Measurements from ENCODE around the gene DGKZ. TPM values are rescaled to one million over a fixed set of nuclear protein-coding genes. Genes with fewer than 3 reads are reported as not detected.

The DGKZ gene
- total RNA-seq, 1 donor from 2014 or later: 12.5 TPM

DNA sequence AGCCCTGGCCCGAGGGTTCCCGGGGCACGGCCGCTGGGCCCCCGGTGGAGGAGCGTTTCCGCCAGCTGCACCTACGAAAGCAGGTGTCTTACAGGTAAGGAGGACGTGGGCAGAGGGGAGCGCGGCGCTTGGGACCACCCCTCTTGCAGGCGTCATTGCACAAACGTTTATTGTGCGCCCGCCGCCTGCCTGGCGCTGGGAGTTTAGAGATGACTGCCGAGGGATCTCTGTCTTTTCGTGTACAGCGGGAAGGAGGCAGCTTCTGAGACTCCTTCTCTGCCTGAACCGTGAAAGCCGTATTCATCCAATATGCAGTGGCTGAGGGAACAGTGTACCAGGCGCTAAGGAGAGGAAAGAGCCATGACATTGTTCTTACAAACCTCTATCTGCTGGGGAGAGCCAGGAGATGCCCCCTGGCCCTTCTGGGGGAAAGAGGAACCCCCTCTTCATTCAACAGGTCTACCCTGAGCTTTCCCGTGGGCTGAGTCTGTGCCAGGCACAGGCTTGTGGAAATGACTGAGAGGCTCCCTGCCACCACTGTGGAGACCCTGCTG is 13.8 kb upstream of the DGKZ start:
- H3K4me2 ChIP-seq: peak overlapping the region; percentile 100
- H3K9ac ChIP-seq: no peak overlapping the region
- H3K36me3 ChIP-seq: no peaks in the 10 kb centered on the region
- H3K4me3 ChIP-seq: peak overlapping the region; percentile 83
- Mint-ChIP-seq H3K4me3 (peak overlapping the region; percentile 84), H3K27ac (no peak overlapping the region), H3K36me3 (no peaks in the 10 kb centered on the region), H3K9me3 (no peaks in the 10 kb centered on the region), H3K4me1 (peaks cover 68% of the 10 kb centered on the region), H3K27me3 (ENCODE audit: insufficient read depth, low read depth) (peaks cover 27% of the 10 kb centered on the region)
- H3K79me2 ChIP-seq (ENCODE audit: low read depth): no peaks in the 10 kb centered on the region
- H4K20me1 ChIP-seq (ENCODE audit: low read depth): no peaks in the 10 kb centered on the region
- peak; percentile 57 for DNase-seq (ENCODE audit: low spot score)
- H3K9me3 ChIP-seq (ENCODE audit: low read depth): no peaks in the 10 kb centered on the region
- H2AFZ ChIP-seq (replicated peaks): peak overlapping the region; percentile 97
- H3K27me3 ChIP-seq: peaks cover 39% of the 10 kb centered on the region
- no peak overlapping the region for H3K27ac ChIP-seq
- TF ChIP-seq EZH2 (IDR thresholded peaks at IDR 0.05) (no peak), EZH2phosphoT487 (IDR thresholded peaks at IDR 0.05) (no peak)
- peaks cover 68% of the 10 kb centered on the region for H3F3A ChIP-seq (ENCODE audit: low read depth)
- H3K4me1 ChIP-seq: peaks cover 54% of the 10 kb centered on the region

DNA sequence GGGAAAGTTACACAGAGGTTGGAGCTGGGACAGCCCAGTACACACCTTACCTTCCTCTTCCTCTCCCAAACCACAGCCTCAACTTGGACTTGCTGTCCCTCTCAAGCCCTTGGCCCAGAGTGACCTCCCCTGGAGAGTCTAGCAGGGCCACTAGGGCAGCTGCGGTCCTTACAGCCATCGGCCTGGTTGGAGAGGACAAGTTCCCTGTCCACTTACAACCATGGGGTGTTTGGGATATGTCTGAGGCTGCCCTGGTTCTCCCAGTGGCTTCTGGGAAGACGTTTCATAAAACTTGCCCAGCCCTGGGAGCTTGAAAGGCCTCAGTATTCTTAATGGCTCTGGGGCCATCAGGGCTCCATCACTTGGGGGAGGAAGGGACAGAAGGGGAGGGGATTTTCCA is 13.1 kb upstream of the DGKZ start:
- H3K27ac ChIP-seq: no peak overlapping the region
- no peak overlapping the region for H3K9ac ChIP-seq
- H2AFZ ChIP-seq (replicated peaks): no peak overlapping the region
- H3K36me3 ChIP-seq: no peaks in the 10 kb centered on the region
- no peaks in the 10 kb centered on the region for H4K20me1 ChIP-seq (ENCODE audit: low read depth)
- no peaks in the 10 kb centered on the region for H3K9me3 ChIP-seq (ENCODE audit: low read depth)
- no peak for DNase-seq (ENCODE audit: low spot score)
- peaks cover 74% of the 10 kb centered on the region for H3F3A ChIP-seq (ENCODE audit: low read depth)
- no peak for TF ChIP-seq EZH2phosphoT487 (IDR thresholded peaks at IDR 0.05)
- TF ChIP-seq EZH2 (IDR thresholded peaks at IDR 0.05): no peak
- TF ChIP-seq, protein P1, sequence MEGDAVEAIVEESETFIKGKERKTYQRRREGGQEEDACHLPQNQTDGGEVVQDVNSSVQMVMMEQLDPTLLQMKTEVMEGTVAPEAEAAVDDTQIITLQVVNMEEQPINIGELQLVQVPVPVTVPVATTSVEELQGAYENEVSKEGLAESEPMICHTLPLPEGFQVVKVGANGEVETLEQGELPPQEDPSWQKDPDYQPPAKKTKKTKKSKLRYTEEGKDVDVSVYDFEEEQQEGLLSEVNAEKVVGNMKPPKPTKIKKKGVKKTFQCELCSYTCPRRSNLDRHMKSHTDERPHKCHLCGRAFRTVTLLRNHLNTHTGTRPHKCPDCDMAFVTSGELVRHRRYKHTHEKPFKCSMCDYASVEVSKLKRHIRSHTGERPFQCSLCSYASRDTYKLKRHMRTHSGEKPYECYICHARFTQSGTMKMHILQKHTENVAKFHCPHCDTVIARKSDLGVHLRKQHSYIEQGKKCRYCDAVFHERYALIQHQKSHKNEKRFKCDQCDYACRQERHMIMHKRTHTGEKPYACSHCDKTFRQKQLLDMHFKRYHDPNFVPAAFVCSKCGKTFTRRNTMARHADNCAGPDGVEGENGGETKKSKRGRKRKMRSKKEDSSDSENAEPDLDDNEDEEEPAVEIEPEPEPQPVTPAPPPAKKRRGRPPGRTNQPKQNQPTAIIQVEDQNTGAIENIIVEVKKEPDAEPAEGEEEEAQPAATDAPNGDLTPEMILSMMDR (IDR thresholded peaks at IDR 0.05): no peak
- H3K4me2 ChIP-seq: no peak overlapping the region
- H3K27ac Mint-ChIP-seq: no peak overlapping the region
- peaks cover 61% of the 10 kb centered on the region for H3K4me1 ChIP-seq
- no peaks in the 10 kb centered on the region for H3K36me3 Mint-ChIP-seq
- H3K27me3 ChIP-seq: peaks cover 39% of the 10 kb centered on the region
- no peaks in the 10 kb centered on the region for H3K9me3 Mint-ChIP-seq
- no peak overlapping the region for H3K4me3 ChIP-seq
- no peaks in the 10 kb centered on the region for H3K79me2 ChIP-seq (ENCODE audit: low read depth)
- H3K4me3 Mint-ChIP-seq: peak overlapping the region; percentile 84
- H3K27me3 Mint-ChIP-seq (ENCODE audit: insufficient read depth, low read depth): peaks cover 30% of the 10 kb centered on the region
- peaks cover 75% of the 10 kb centered on the region for H3K4me1 Mint-ChIP-seq

DNA sequence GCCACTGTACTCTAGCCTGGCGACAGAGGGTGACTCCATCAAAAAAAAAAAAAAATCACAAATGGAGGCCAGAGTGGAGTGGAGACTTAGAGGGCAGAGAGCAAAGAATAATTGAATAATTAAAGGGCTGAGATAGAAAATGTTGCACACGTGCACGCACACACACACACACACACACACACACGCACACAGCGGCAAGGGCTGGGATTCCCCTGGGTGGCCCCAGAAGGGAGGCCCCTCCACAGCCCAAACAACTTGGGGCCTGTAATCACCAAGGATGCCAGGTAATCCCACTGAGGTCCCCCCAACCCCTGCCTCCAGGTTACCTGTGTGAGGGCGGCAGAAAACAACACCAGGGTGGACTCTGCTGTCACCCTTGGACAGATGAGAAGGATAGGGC is 12.0 kb upstream of the DGKZ start:
- H3F3A ChIP-seq (ENCODE audit: low read depth): peaks cover 74% of the 10 kb centered on the region
- H3K4me1 ChIP-seq: peaks cover 61% of the 10 kb centered on the region
- peaks cover 39% of the 10 kb centered on the region for H3K27me3 ChIP-seq
- H3K79me2 ChIP-seq (ENCODE audit: low read depth): no peaks in the 10 kb centered on the region
- H3K36me3 ChIP-seq: no peaks in the 10 kb centered on the region
- H3K4me2 ChIP-seq: peak overlapping the region; percentile 50
- Mint-ChIP-seq H3K4me1 (peaks cover 75% of the 10 kb centered on the region), H3K27ac (no peak overlapping the region), H3K27me3 (ENCODE audit: insufficient read depth, low read depth) (peaks cover 30% of the 10 kb centered on the region), H3K36me3 (no peaks in the 10 kb centered on the region), H3K9me3 (no peaks in the 10 kb centered on the region), H3K4me3 (no peak overlapping the region)
- H4K20me1 ChIP-seq (ENCODE audit: low read depth): no peaks in the 10 kb centered on the region
- TF ChIP-seq EZH2phosphoT487 (IDR thresholded peaks at IDR 0.05): no peak
- TF ChIP-seq EZH2 (IDR thresholded peaks at IDR 0.05): no peak
- TF ChIP-seq, protein P1 (IDR thresholded peaks at IDR 0.05): no peak
- no peaks in the 10 kb centered on the region for H3K9me3 ChIP-seq (ENCODE audit: low read depth)
- no peak for DNase-seq (ENCODE audit: low spot score)
- no peak overlapping the region for H3K27ac ChIP-seq
- H3K4me3 ChIP-seq: no peak overlapping the region
- H3K9ac ChIP-seq: no peak overlapping the region
- H2AFZ ChIP-seq (replicated peaks): no peak overlapping the region

DNA sequence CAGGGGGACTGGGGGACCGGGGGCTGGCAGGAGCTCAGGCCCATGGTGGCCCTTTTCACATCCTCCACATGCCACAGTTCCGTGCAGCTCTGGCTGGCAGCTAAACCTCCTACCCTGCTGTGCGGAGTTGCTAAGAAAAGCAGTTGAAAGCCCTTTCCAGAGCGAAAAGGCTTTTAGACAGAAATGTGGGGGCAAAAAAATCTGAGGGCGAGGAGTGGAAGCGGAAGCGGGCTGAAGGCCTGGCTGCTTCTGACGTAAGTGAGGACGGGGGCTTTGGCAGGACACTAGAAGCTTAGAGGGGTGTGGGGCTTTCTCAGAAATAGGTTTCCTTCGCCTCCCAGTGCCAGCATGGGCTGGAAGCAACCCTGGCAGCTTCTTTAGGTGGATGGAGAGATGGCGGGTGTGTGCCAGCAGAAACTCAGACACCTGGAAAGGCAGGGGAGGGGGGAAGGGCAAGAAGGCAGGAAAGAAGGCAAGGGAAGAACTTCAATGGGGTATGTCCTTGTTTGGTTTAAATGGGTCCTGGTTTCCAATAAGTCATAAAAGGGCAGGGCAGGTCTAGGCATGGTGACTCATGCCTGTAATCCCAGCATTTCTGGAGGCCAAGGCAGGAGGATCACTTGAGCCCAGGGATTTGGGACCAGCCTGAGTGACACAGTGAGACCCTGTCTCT is 11.2 kb upstream of the DGKZ start:
- no peak overlapping the region for H2AFZ ChIP-seq (replicated peaks)

More for the DNA sequence above, 11.2 kb upstream of the DGKZ start:
- H3K27ac ChIP-seq: no peak overlapping the region
- peaks cover 39% of the 10 kb centered on the region for H3K27me3 ChIP-seq
- H3K79me2 ChIP-seq (ENCODE audit: low read depth): no peaks in the 10 kb centered on the region
- H3K4me1 Mint-ChIP-seq: peaks cover 68% of the 10 kb centered on the region
- no peak overlapping the region for H3K4me3 ChIP-seq
- H3K4me1 ChIP-seq: peaks cover 53% of the 10 kb centered on the region
- H3K4me2 ChIP-seq: peak overlapping the region; percentile 50
- no peaks in the 10 kb centered on the region for H4K20me1 ChIP-seq (ENCODE audit: low read depth)
- peaks cover 27% of the 10 kb centered on the region for H3K27me3 Mint-ChIP-seq (ENCODE audit: insufficient read depth, low read depth)
- TF ChIP-seq, protein P1 (IDR thresholded peaks at IDR 0.05): no peak
- TF ChIP-seq EZH2 (IDR thresholded peaks at IDR 0.05) (no peak), EZH2phosphoT487 (IDR thresholded peaks at IDR 0.05) (no peak)
- H3K27ac Mint-ChIP-seq: peak overlapping the region; percentile 95
- peak; percentile 74 for DNase-seq (ENCODE audit: low spot score)
- H3K9me3 Mint-ChIP-seq: no peaks in the 10 kb centered on the region
- no peaks in the 10 kb centered on the region for H3K36me3 ChIP-seq
- H3K9ac ChIP-seq: no peak overlapping the region
- H3K4me3 Mint-ChIP-seq: peak overlapping the region; percentile 69
- no peaks in the 10 kb centered on the region for H3K36me3 Mint-ChIP-seq
- H3K9me3 ChIP-seq (ENCODE audit: low read depth): no peaks in the 10 kb centered on the region
- H3F3A ChIP-seq (ENCODE audit: low read depth): peaks cover 68% of the 10 kb centered on the region

All from neural progenitor cell (in vitro differentiated cells).